ENCODE results near the gene ZNF777.

The ZNF777 gene

GRCh38 chr7:149385195-149385950 is 75.5 kb downstream of the ZNF777 start:
- TF ChIP-seq, protein P1, sequence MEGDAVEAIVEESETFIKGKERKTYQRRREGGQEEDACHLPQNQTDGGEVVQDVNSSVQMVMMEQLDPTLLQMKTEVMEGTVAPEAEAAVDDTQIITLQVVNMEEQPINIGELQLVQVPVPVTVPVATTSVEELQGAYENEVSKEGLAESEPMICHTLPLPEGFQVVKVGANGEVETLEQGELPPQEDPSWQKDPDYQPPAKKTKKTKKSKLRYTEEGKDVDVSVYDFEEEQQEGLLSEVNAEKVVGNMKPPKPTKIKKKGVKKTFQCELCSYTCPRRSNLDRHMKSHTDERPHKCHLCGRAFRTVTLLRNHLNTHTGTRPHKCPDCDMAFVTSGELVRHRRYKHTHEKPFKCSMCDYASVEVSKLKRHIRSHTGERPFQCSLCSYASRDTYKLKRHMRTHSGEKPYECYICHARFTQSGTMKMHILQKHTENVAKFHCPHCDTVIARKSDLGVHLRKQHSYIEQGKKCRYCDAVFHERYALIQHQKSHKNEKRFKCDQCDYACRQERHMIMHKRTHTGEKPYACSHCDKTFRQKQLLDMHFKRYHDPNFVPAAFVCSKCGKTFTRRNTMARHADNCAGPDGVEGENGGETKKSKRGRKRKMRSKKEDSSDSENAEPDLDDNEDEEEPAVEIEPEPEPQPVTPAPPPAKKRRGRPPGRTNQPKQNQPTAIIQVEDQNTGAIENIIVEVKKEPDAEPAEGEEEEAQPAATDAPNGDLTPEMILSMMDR (IDR thresholded peaks at IDR 0.05; ENCODE audit: insufficient read depth, low read length, poor library complexity, severe bottlenecking), result no peak
- TF ChIP-seq EZH2phosphoT487 (conservative IDR thresholded peaks at IDR 0.05; ENCODE audit: low read length), result no peak
- no peaks in the 10 kb centered on the region for H3K9me3 ChIP-seq (ENCODE audit: insufficient read depth, low read length)
- H3K27me3 ChIP-seq (ENCODE audit: low read length), result no peaks in the 10 kb centered on the region
- no peak overlapping the region for H3K4me3 ChIP-seq (ENCODE audit: insufficient read depth, low read length, poor library complexity, severe bottlenecking)
- H3K9me2 ChIP-seq (replicated peaks; ENCODE audit: insufficient read depth, low read length), result no peaks in the 10 kb centered on the region
- no peak overlapping the region for H3K9ac ChIP-seq (ENCODE audit: low read length)
- H3K36me3 ChIP-seq (ENCODE audit: low read length), result no peaks in the 10 kb centered on the region
- H2AFZ ChIP-seq (ENCODE audit: low read depth, low read length, severe bottlenecking), result no peak overlapping the region
- H3K4me2 ChIP-seq (ENCODE audit: low read depth, low read length, poor library complexity, severe bottlenecking), result no peak overlapping the region
- no peaks in the 10 kb centered on the region for H3F3A ChIP-seq (ENCODE audit: insufficient read depth)
- H3K27ac ChIP-seq (ENCODE audit: low read depth, low read length), result no peak overlapping the region
- no peaks in the 10 kb centered on the region for H4K20me1 ChIP-seq (ENCODE audit: low read depth, low read length)
- no peaks in the 10 kb centered on the region for H3K79me2 ChIP-seq (ENCODE audit: insufficient read depth, low read length)

All from SU-DHL-6 (cell line).